Liver (tissue), 9 donors: ENCODE data around the gene INPP5A. TPM values are rescaled to one million over a fixed set of nuclear protein-coding genes. Genes with fewer than 3 reads are reported as not detected.
A peak's percentile ranks its signal among the peaks of the same experiment; 100 is the strongest.

Experiments
- DNase-seq: peaks from one replicate; pipeline ENCODE4 v3.0.0-alpha.2; 2017; ENCODE audit warnings: low spot score
- H3K27ac ChIP-seq, 2 donors: one replicate each; pipeline ENCODE4 v1.7.0; 2013; ENCODE audit warnings: inconsistent platforms in 2 of 2, low read length in 2 of 2, control low read depth in 1 of 2, low read depth in 1 of 2, mild to moderate bottlenecking in 1 of 2
- H3K27me3 ChIP-seq, 4 donors: one replicate each; pipeline versions ENCODE4 v1.6.1 to v1.7.0; 2013; ENCODE audit warnings: low read length in 3 of 4, inconsistent platforms in 1 of 4, mild to moderate bottlenecking in 1 of 4, moderate library complexity in 1 of 4; ENCODE audit not compliant: control insufficient read depth in 4 of 4, insufficient read depth in 4 of 4
- H3K36me3 ChIP-seq, 4 donors: one replicate each; pipeline versions ENCODE4 v1.6.1 to v1.7.0; 2013; ENCODE audit warnings: low read length in 3 of 4, mild to moderate bottlenecking in 3 of 4, low read depth in 1 of 4, moderate library complexity in 1 of 4; ENCODE audit not compliant: control insufficient read depth in 4 of 4, insufficient read depth in 3 of 4
- H3K4me1 ChIP-seq, 4 donors: one replicate each; pipeline versions ENCODE4 v1.6.1 to v1.7.0; 2013; ENCODE audit warnings: low read length in 3 of 4, mild to moderate bottlenecking in 3 of 4, moderate library complexity in 1 of 4; ENCODE audit not compliant: control insufficient read depth in 4 of 4, insufficient read depth in 4 of 4
- H3K4me3 ChIP-seq, 3 donors: one replicate each; pipeline versions ENCODE4 v1.6.1 to v1.7.0; 2013; ENCODE audit warnings: low read length in 3 of 3, control low read depth in 1 of 3, low read depth in 1 of 3, mild to moderate bottlenecking in 1 of 3
- H3K9ac ChIP-seq, 2 donors: one replicate each; pipeline ENCODE4 v1.7.0; 2013; ENCODE audit warnings: low read length in 2 of 2, mild to moderate bottlenecking in 2 of 2, moderate library complexity in 2 of 2, control low read depth in 1 of 2, low read depth in 1 of 2
- H3K9me3 ChIP-seq, 4 donors: one replicate each; pipeline versions ENCODE4 v1.6.1 to v1.7.0; 2013; ENCODE audit warnings: low read length in 3 of 4; ENCODE audit not compliant: control insufficient read depth in 4 of 4
- EGR1 ChIP-seq, 2 donors: IDR thresholded peaks; 2 replicates each; pipeline ENCODE4 v1.6.1; 2016 to 2018; ENCODE audit warnings: antibody characterized with exemption in 2 of 2, low read depth in 2 of 2
- FOXA1 ChIP-seq: IDR thresholded peaks from 2 replicates; pipeline ENCODE4 v1.6.1; 2016; ENCODE audit warnings: antibody characterized with exemption
- FOXA2 ChIP-seq: IDR thresholded peaks from 2 replicates; pipeline ENCODE4 v1.6.1; 2016; ENCODE audit warnings: antibody characterized with exemption
- GABPA ChIP-seq, 2 donors: IDR thresholded peaks in 1 of 2; conservative IDR thresholded peaks in 1 of 2; 2 replicates each; pipeline ENCODE4 v1.6.1; 2016; ENCODE audit warnings: antibody characterized with exemption in 2 of 2, mild to moderate bottlenecking in 1 of 2, moderate library complexity in 1 of 2
- HNF4A ChIP-seq, 2 donors: conservative IDR thresholded peaks; 2 replicates each; pipeline ENCODE4 v1.6.1; 2016; ENCODE audit warnings: antibody characterized with exemption in 2 of 2, mild to moderate bottlenecking in 2 of 2
- JUND ChIP-seq, 2 donors: IDR thresholded peaks; 2 replicates each; pipeline ENCODE4 v1.6.1; 2016; ENCODE audit warnings: antibody characterized with exemption in 2 of 2
- MAX ChIP-seq: IDR thresholded peaks from 2 replicates; pipeline ENCODE4 v1.6.1; 2016; ENCODE audit warnings: antibody characterized with exemption
- NR2F2 ChIP-seq: IDR thresholded peaks from 2 replicates; pipeline ENCODE4 v1.6.1; 2016; ENCODE audit warnings: antibody characterized with exemption
- RAD21 ChIP-seq, 2 donors: IDR thresholded peaks; 2 replicates each; pipeline ENCODE4 v1.6.1; 2016; ENCODE audit warnings: antibody characterized with exemption in 2 of 2, mild to moderate bottlenecking in 2 of 2
- RXRA ChIP-seq, 2 donors: IDR thresholded peaks; 2 replicates each; pipeline ENCODE4 v1.6.1; 2017 to 2018; ENCODE audit warnings: antibody characterized with exemption in 2 of 2, mild to moderate bottlenecking in 1 of 2
- SP1 ChIP-seq: IDR thresholded peaks from 2 replicates; pipeline ENCODE4 v1.6.1; 2018; ENCODE audit warnings: antibody characterized with exemption, mild to moderate bottlenecking
- YY1 ChIP-seq: IDR thresholded peaks from 2 replicates; pipeline ENCODE4 v1.6.1; 2016; ENCODE audit warnings: antibody characterized with exemption, mild to moderate bottlenecking
- ZBTB33 ChIP-seq: IDR thresholded peaks from 2 replicates; pipeline ENCODE4 v1.6.1; 2016; ENCODE audit warnings: antibody characterized with exemption
- WGBS: extraction: QIAGEN DNeasy Blood & Tissue Kit; methylation state at CpG from one replicate; pipeline ENCODE4 v1.1.7; 2013; 5-methylcytosine and 5-hydroxymethylcytosine counted together
- polyA plus RNA-seq, 2 donors: library from polyadenylated mRNA; stranded (reverse) in 1 of 2; unstranded in 1 of 2; fragments of 200-250 nt in 1 of 2; fragments of >200 nt in 1 of 2; fragmentation: Nextera tagmentation in 1 of 2; extraction: Ambion mirVana in 1 of 2; gene quantifications; one replicate each; pipeline versions ENCODE4 v1.2.1 to v1.2.3, GENCODE V29; 2013 to 2015
- total RNA-seq, 2 donors: library from RNA; depleted of rRNA; stranded (reverse); fragments of >200 nt; gene quantifications; one replicate each; pipeline ENCODE4 v1.2.3, GENCODE V29; 2014
- TF ChIP-seq, protein P1 (sequence below): IDR thresholded peaks from 2 replicates; pipeline ENCODE4 v1.6.1; 2016; ENCODE audit warnings: antibody characterized with exemption
- TF ChIP-seq, protein P2 (sequence below): fragments of 150-350 bp; IDR thresholded peaks from 2 replicates; pipeline ENCODE4 v1.5.1; 2017; ENCODE audit warnings: improper control_type of control experiment, low read depth, low read length; ENCODE audit not compliant: missing input control
- TF ChIP-seq, protein P3 (sequence below): IDR thresholded peaks from 2 replicates; pipeline ENCODE4 v1.6.1; 2016; ENCODE audit warnings: antibody characterized with exemption, mild to moderate bottlenecking
- donor health status: healthy.
- donor health status: healthy.
- donor health status: healthy.
- donor health status: healthy.
- donor health status: healthy.

Gene INPP5A
- total and polyA plus RNA-seq, 4 donors = 4.3 to 26.5 (median 10.9) TPM

DNA sequence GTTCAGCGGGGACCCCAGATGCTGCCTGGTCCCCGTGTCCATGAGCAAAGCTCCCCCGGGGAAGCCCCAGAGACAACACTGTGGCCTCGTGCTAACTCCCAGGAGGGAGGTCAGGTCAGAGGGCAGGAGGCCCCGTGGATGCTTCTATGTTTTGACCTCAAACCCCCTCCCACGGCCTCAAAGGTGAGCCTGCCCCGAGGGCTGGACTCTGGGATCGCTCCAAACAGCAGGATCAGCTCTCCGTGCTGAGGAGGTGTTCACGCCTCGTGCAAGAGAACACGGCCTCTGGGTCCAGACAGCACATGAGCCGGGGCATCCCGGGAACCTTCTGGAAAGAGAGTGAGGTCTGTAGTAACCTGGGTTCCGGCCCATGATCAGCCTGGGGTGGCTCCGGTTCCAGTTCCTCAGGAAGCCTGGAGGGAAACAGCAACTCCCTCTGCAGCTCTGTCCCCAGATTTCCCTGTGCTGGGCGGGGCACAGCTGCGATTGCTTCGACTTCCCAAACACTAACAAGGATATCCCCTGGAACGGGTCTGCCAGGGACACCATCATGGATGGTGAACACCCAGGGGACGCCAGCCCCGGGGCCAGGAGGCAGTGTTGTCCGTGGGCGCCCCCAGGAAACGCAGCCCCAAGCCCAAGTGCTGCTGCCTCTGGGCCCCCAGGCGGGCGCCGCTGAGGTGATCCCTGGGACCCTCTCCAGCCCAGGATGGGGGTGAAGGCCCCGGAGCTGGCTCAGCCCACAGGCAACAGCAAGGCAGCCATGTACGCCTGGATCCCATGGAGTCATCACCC, 18.0 kb upstream of the INPP5A start:
- H3K9ac ChIP-seq = no peak overlapping the region

GRCh38 chr10:132520177-132520811, 17.3 kb upstream of the INPP5A start:
- Histone ChIP-seq H3K27me3 (no peaks in the 10 kb centered on the region), H3K4me3 (no peak overlapping the region), H3K9me3 (no peaks in the 10 kb centered on the region), H3K9ac (no peak overlapping the region), H3K36me3 (no peaks in the 10 kb centered on the region), H3K27ac (no peak overlapping the region), H3K4me1 (peaks cover 11 to 34% (median 23%) of the 10 kb centered on the region in 4 donors)
- TF ChIP-seq EGR1 (IDR thresholded peaks at IDR 0.05; ENCODE audit: low read depth in 2 of 2) (no peak), RXRA (IDR thresholded peaks at IDR 0.05) (peak; percentile 51 to 53), NR2F2 (peak; percentile 69), MAX (no peak), YY1 (no peak), JUND (IDR thresholded peaks at IDR 0.05) (no peak), FOXA1 (no peak), RAD21 (IDR thresholded peaks at IDR 0.05) (peak; percentile 5 to 33), SP1 (peak; percentile 45)
- TF ChIP-seq, protein P1, sequence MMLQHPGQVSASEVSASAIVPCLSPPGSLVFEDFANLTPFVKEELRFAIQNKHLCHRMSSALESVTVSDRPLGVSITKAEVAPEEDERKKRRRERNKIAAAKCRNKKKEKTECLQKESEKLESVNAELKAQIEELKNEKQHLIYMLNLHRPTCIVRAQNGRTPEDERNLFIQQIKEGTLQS = no peak
- DNase-seq = no peak
- 73% methylated on average over 17 of the region's 17 CpGs for WGBS

More for the DNA sequence above, 18.0 kb upstream of the INPP5A start:
- 75% methylated on average over 30 of the region's 30 CpGs for WGBS
- Histone ChIP-seq H3K36me3 (no peaks in the 10 kb centered on the region), H3K4me3 (no peak overlapping the region), H3K4me1 (peaks cover 11 to 34% (median 23%) of the 10 kb centered on the region in 4 donors), H3K27ac (peak overlapping the region; percentile 51 to 77), H3K9me3 (no peaks in the 10 kb centered on the region), H3K27me3 (no peaks in the 10 kb centered on the region)
- TF ChIP-seq MAX = peak; percentile 11
- no peak for TF ChIP-seq HNF4A (conservative IDR thresholded peaks at IDR 0.05)
- DNase-seq = no peak

DNA sequence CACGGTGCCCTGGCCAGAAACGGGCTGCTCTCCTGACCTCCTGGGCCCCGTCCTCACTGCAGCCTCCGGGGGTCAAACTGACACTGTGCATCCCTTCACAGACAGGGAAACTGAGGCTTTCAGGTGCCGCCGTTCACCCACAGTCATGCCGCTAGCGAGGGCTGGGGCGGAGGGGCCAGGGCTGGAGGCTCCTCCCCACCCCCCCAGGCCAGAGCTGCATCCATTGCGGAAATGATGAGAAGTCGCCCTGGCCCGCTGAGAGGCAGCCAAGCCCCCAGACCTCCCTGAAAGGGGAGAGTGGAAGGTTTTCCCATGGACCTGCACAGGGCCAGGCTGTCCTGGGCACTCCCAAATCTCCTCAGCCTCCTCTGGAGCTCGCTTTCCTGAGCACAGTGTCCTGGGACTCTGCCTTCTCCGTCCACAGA, 16.5 kb upstream of the INPP5A start:
- WGBS = 90% methylated on average over 14 of the region's 14 CpGs
- Histone ChIP-seq H3K4me1 (peaks cover 11 to 34% (median 23%) of the 10 kb centered on the region in 4 donors), H3K36me3 (no peaks in the 10 kb centered on the region)
- TF ChIP-seq, protein P1 = no peak
- TF ChIP-seq JUND (IDR thresholded peaks at IDR 0.05) (no peak), SP1 (no peak), GABPA (IDR thresholded peaks at IDR 0.05 in 1 of 2, conservative IDR thresholded peaks at IDR 0.05 in 1 of 2) (no peak), EGR1 (IDR thresholded peaks at IDR 0.05; ENCODE audit: low read depth in 2 of 2) (no peak), MAX (no peak), ZBTB33 (no peak), FOXA2 (no peak), NR2F2 (no peak), YY1 (no peak), RXRA (IDR thresholded peaks at IDR 0.05) (no peak)
- TF ChIP-seq, protein P2, sequence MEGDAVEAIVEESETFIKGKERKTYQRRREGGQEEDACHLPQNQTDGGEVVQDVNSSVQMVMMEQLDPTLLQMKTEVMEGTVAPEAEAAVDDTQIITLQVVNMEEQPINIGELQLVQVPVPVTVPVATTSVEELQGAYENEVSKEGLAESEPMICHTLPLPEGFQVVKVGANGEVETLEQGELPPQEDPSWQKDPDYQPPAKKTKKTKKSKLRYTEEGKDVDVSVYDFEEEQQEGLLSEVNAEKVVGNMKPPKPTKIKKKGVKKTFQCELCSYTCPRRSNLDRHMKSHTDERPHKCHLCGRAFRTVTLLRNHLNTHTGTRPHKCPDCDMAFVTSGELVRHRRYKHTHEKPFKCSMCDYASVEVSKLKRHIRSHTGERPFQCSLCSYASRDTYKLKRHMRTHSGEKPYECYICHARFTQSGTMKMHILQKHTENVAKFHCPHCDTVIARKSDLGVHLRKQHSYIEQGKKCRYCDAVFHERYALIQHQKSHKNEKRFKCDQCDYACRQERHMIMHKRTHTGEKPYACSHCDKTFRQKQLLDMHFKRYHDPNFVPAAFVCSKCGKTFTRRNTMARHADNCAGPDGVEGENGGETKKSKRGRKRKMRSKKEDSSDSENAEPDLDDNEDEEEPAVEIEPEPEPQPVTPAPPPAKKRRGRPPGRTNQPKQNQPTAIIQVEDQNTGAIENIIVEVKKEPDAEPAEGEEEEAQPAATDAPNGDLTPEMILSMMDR = no peak
- TF ChIP-seq, protein P3, sequence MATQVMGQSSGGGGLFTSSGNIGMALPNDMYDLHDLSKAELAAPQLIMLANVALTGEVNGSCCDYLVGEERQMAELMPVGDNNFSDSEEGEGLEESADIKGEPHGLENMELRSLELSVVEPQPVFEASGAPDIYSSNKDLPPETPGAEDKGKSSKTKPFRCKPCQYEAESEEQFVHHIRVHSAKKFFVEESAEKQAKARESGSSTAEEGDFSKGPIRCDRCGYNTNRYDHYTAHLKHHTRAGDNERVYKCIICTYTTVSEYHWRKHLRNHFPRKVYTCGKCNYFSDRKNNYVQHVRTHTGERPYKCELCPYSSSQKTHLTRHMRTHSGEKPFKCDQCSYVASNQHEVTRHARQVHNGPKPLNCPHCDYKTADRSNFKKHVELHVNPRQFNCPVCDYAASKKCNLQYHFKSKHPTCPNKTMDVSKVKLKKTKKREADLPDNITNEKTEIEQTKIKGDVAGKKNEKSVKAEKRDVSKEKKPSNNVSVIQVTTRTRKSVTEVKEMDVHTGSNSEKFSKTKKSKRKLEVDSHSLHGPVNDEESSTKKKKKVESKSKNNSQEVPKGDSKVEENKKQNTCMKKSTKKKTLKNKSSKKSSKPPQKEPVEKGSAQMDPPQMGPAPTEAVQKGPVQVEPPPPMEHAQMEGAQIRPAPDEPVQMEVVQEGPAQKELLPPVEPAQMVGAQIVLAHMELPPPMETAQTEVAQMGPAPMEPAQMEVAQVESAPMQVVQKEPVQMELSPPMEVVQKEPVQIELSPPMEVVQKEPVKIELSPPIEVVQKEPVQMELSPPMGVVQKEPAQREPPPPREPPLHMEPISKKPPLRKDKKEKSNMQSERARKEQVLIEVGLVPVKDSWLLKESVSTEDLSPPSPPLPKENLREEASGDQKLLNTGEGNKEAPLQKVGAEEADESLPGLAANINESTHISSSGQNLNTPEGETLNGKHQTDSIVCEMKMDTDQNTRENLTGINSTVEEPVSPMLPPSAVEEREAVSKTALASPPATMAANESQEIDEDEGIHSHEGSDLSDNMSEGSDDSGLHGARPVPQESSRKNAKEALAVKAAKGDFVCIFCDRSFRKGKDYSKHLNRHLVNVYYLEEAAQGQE = no peak

More for the DNA sequence above, 16.5 kb upstream of the INPP5A start:
- no peak overlapping the region for H3K27ac ChIP-seq
- no peak overlapping the region for H3K9ac ChIP-seq
- DNase-seq = no peak
- H3K9me3 ChIP-seq = no peaks in the 10 kb centered on the region
- no peaks in the 10 kb centered on the region for H3K27me3 ChIP-seq
- H3K4me3 ChIP-seq = no peak overlapping the region
